ENCODE results near the gene THSD4.

GRCh38 chr15:71830981-71831380 is 715.7 kb downstream of the THSD4 start:
- TF ChIP-seq CTCF (IDR thresholded peaks at IDR 0.05; ENCODE audit: insufficient read depth, low read depth, low read length): no peak
- TF ChIP-seq EZH2 (IDR thresholded peaks at IDR 0.05; ENCODE audit: insufficient read depth, low read length): no peak
